Measurements from ENCODE around the gene FRAS1.

Gene FRAS1

DNA sequence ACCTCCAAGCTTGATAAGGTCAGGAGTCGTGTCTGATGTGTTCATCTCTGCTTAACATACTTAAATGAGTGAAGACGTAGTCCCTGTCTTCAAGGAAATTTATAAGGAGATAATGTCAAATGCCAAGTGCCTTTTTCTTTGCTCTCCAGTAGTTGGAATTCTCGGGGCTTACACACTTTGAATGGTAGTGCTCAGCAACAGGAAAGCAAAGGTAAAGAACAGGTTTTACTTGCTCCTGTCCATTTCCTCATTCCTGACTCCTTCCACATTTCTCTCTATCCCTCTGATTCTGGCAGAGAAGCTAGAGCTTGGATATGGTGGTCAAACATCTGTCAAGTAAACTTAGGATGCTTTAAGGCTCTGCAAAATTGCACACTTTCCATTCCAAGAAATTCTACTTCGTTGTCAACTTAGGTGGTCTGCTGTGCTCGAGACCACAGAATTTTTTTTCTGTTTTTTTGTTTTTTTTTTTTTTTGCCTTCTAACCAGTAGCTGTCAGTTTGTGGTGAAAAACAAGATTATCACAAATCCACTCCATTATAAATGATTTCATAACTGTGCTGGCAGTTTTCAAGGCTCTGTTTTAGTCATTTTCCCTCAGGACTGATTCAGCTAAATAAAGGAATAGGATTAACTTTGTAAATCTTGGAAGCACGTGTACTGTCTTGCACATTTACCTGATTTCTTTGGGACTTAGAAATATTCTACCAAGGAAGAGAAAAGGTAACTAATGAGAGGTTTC, 313.7 kb downstream of the FRAS1 start:
- DNase-seq (ENCODE audit: low read depth): no peak

DNA sequence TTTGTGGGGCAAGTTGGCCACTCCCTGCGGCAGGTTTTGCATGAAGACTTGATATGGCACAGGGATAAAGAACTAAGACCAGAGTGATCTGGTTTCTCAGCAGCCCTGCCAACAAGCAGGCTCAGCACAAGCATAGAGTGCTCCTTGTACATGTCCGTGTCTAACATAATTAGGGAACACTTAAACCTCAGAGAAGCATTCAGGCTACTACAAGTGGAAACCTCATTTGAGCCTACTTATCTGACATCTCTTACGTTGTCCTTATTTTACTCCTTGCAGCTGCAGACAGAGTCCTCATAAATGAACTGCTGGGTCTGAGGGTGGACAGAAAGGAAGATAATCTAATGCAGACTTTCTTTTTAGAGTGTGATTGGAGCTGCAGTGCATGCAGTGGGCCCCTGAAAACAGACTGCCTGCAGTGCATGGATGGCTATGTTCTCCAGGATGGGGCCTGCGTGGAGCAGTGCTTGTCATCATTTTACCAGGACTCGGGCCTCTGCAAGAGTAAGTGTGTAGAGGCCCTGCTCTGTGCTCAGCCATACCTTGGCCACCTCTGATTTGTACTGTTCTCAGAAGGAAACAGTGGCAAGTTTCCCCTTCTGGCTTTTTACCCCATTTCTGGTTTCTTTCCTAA, 315.3 kb downstream of the FRAS1 start:
- DNase-seq (ENCODE audit: low read depth): no peak

DNA sequence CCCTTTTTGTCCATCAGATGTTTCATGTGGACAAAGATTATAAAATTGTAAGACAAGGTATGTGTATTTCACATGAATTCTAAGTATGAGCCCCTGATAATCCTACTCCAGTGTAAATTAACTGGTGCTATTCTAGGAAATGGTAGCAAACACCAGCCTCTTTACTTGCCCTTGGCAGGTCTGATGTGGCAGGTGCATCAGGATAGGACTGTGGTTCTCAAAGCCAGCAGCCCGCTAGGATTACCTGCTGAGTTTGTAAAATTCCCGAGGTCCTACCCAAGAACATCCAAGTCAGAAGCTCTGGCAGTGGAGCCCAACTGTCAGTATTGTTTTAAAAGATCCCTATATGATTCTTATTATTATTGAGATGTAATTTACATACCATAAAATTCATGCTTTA, 320.4 kb downstream of the FRAS1 start:
- no peak for DNase-seq (ENCODE audit: low read depth)

DNA sequence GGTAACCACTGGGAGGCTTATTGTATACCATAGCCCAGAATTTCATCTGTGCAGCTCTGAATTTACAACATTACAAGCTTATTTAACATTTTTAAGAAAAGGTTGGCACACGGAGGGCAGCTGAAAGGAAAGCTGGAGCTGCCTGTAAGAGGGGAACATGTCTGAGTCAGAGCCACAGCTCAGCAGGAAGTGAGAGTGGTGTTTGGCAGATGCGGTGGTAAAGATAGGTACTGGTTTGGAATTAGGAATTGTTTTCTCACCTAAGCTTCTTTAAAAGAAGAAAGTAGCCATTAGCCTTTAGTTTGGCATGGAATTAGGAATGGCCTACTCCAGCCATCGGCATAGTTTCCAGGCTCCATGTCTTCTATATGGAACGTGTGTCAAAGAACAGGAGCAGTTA, 321.9 kb downstream of the FRAS1 start:
- no peak for DNase-seq (ENCODE audit: low read depth)

DNA sequence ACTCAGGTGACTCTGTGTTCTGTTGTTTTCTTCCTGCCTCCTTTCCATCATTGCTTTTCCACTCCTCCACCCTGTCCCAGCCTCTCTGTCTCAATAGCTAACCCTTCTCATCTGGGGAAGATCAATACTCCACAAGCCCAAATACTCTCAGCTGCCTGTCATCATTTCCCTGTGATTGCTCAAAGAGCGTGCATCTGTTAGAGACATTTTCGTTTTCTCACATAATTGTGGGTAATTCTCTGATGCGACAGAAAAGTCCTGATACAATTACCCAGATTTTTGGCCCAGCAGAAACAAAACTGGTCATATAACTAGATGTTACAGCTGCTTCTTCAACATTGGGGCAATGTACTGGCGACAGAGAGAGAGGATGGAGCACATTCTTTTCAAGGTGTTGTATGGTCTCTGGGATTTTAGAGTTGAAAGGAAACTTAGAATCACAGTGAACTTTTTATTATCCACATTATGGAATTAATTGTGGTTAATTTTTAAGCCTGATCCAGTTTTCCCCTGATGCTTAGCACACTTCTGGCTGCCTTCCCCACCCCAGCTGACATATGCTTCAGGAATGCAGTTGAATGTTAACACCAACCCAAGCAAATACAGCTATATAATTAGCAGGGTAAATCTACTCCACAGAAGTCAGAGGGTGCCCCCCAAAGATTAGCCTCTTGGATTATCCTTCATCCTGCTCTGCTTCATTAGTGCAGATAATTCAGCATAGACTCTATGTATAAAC, 323.0 kb downstream of the FRAS1 start:
- no peak for DNase-seq (ENCODE audit: low read depth)

DNA sequence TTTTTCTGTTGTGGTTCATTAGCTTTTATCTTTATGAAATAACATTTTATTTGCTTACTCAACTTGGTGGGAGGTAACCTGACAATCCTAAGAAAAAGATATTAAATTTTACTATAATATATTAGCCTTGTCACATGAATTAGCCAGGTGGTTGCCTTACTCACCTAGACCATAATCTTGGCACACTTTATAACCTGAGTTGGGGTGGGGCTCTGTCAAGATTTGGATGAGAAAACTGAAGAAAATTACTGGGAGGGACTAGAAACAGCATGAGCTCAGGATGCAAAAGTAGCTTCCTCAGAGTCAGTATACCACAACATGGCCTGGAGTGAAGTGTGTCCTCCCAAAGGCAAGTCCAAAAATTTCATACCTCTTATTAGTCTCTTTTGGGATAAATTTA, 329.6 kb downstream of the FRAS1 start:
- no peak for DNase-seq (ENCODE audit: low read depth)

DNA sequence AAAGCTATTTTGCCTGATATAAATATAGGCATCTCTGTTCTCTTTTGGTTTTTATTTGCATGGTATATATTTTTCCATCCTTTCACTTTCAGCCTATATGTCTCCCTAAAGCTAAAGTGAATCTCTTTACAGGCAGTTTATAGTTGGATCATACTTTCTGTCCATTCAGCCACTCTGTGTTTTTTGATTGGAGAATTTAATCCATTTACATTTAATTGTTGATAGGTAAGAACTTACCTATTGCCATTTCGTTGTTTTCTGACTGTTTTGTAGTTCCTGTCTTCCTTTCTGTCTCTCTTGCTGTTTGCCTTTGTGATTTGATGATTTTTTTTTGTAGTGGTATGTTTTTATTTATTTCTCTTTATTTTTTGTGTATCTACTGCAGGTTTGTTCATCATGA, 338.5 kb downstream of the FRAS1 start:
- no peak for DNase-seq (ENCODE audit: low read depth)

DNA sequence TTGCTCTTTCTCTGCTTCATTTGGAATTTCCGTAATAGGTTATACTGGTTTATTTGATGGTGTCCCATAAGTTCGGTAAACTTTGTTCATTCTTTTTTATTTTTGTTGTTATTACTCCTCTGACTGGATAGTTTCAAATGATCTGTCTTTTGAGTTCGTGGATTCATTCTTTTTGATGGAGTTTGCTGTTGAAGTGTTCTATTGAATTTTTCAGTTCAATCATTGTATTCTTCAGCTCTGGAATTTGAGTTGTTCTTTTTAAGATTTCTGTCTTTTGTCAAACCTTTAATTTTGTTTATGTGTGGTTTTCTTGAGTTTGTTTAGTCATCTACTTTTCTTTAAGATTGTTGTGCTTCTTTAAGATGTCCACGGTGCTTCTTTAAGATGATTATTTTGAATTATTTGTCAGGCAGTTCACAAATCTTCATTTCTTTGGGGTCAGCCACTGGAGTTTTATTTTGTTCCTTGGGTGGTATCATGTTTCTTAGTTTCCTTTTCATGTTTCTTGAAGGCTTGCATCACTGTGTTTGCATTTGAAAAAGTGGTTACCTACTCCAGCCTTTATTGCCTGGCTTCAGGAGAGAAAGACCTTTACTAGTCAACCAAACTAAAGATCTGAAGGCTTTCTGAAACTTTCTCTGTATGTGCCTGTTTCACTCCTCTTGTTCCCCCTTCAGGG, 339.6 kb downstream of the FRAS1 start:
- DNase-seq (ENCODE audit: low read depth): no peak

DNA sequence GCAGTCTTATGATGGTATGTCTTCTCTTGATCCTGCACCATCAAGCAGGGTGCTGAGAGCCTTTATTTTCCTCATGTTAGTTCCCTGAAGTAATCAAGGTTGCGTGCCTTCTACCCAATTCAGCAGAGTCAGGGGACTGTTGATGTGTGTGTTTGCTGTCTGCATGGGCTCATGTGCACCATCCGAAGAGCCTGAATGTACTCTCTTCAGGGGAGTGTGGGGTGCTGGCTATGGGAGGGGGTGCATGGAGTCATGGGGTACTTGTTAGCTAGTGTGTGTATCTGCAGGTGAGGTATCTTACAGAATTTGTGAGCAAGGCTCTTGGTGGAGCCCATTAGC, 340.1 kb downstream of the FRAS1 start:
- DNase-seq (ENCODE audit: low read depth): no peak

DNA sequence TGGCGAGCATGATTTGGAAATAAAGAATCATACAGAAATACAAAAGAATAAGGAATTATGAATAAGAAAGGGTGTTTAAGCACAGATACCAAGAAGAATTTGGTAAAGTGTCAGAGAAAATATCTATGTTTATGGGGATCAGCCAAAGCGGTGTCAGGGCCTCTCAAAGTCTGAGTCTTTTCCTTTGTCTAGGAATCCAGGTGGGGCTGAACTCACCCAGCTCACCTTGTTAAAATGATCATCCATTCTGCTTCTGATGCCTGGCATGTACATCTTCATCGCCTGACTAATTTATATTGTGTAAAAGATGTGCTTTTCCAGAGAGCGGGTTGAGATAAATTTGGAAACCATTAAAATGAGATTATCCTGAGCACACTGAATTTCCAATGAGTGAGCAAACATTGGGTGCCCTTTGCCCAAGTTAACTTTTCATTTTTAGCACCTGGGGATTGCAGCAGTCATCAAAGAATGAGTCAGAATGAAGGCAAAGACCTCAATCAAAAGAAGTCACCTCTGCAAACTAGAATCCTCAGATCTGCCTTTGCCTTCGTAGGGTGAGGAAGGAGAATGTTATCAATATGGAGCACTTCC, 352.6 kb downstream of the FRAS1 start:
- no peak for DNase-seq (ENCODE audit: low read depth)

DNA sequence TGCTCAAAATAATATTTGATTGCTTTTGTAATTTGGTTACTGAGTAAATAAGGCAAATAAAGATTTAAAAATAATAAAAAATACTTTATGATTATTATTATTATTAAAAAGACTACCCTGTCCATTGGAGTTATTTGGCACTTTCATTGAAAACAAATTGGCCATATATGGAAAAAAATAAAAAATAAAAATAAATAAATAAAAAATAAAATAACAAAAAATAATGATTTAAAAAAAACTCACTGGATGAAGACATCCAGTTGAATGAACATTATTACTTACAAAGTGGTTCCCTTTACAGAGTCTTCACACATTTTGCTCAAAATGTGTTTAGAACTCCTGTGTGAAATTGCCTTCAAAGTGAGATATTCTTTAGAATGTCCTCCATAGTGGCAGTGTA, 353.1 kb downstream of the FRAS1 start:
- no peak for DNase-seq (ENCODE audit: low read depth)

DNA sequence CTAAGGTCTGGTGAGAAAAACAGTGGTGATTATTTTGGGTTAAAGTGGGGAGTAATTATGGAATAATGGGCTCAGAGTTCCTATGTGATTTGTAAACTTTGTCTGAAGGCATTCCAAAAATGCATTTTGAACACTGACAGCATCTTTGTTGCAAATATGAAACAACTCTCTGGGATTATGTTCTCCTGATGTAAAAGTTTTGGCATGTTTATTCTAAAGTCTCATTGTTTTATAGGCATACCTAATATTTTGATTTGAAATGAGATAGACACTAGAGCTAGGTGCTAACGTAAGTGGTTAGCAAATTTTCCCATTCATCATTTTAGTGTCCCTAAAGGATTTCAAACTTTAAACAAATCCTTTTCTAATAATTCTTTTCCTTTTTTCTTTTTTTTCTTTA, 353.6 kb downstream of the FRAS1 start:
- no peak for DNase-seq (ENCODE audit: low read depth)

DNA sequence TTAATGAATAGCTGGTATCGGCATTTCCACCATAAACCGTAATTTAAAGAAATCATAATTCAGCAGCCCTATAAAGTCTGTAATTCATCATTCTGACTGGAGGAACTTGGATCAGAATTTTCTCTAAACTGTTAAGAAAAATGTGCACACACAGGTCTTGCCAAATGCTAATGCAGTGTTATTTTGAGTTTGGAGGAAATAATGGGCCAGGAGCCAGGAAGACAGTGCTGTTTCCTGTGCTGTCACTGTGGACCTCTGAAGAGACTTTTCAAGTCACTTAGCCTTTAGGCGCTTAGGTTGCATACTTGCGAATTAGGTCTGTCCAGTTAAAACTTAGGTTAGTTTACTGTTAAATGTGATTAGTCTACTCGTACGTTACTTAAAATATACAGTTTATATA, 357.0 kb downstream of the FRAS1 start:
- no peak for DNase-seq (ENCODE audit: low read depth)

DNA sequence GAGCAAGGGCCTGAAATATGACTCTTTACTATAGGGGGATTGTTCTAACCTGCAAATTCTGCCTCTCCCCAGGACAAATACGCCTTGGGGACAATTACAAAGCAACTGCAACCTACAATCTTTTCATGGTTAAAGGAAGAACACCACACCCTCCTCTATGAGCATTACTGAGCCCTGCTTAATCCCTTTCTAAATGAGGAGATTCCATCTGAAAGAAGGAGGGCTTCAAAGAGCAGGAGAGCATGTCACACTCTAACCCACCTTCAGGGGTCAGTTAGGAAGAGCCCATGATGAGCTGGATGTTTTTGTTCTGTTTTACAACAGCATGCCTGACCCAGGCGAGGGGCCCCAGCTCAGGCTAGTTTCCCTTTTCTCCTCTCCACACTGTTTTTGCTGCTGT, 360.5 kb downstream of the FRAS1 start:
- DNase-seq (ENCODE audit: low read depth): no peak

DNA sequence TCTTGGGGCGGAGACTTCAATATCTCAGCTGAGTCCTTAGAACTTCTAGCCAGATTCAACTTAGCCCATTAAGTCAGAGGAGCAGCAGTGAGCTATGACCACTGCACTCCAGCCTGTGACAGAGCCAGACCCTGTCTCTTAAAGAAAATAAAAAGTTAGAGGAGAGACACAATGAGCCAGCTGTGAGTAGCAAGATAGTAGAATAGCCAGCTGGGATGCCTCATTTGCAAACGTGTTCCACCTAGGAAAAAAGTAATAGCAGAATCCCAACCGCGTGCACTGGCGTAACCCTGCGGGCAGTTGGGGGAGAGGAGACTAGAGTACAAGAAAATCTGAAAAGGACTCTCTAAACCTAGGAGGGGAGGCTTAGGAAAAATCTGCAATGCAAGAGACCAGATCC, 361.3 kb downstream of the FRAS1 start:
- DNase-seq (ENCODE audit: low read depth): no peak

DNA sequence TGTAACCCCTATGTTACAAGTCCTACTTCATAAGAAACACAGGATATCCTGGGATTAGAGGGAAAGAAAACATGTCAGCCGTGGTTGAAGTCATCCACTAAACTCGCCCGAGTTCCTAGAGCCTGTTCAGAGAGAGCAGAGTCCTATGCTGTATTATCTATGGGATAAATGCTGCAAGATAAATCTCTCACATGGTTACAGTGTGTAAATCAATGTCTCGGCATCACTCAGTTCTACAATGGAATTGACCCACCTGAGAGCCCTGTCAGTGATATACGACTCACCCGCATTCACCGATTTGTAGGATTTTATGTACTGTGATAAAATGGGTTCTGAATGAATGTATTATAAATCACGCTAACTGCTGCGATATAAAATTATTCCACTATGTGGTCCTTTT, 366.7 kb downstream of the FRAS1 start:
- no peak for DNase-seq (ENCODE audit: low read depth)

DNA sequence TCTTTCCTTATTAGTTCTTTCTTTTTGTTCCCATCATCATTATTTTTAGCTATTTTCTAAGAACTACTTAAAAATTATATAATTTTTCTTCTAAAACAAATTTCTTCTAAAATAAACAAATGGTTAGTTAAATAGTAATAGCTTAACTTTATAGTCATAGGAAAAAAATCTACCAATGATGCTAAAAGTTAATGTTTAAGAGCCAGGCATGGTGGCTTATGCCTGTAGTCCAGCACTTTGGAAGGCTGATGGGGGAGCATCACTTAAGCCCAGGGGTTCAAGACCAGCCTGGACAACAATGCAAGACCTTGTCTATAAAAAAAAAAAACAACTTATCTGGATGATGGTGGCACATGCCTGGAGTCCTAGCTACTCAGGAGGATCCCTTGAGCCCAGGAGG, 367.3 kb downstream of the FRAS1 start:
- DNase-seq (ENCODE audit: low read depth): no peak

DNA sequence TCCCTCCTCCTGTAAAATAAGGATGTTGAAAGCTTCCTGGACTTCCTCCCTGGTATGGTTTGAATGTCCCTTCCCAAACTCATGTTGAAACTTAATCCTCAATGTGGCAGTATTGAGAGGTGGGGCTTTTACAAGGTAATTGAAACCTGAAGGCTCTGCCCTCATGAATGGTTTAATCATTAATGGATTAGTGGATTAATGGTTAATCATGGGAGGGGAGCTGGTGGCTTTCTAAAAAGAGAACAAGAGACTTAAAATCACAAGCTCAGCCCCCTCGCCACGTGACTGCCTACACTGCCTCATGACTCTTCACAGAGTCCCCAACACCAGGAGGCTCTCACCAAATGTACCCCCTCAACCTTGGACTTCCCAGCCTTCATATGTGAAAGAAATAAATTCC, 369.8 kb downstream of the FRAS1 start:
- no peak for DNase-seq (ENCODE audit: low read depth)

DNA sequence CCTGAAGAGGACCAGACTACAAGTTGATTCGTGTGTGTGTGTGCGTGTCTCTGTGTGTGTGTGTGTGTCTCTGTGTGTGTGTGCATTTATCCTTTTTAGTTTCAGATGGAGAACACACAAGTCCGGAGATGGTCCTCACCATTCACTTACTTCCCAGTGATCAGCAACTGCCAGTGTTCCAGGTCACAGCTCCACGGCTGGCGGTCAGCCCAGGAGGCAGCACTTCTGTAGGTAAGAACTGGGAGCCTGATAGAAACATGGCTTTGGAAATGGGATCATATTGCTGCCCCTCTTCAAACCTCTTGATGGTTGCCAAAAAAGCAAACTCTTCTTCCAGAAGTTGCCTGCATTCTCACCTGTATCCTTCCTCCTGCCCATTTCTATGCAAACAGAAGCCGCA, 371.9 kb downstream of the FRAS1 start:
- no peak for DNase-seq (ENCODE audit: low read depth)

DNA sequence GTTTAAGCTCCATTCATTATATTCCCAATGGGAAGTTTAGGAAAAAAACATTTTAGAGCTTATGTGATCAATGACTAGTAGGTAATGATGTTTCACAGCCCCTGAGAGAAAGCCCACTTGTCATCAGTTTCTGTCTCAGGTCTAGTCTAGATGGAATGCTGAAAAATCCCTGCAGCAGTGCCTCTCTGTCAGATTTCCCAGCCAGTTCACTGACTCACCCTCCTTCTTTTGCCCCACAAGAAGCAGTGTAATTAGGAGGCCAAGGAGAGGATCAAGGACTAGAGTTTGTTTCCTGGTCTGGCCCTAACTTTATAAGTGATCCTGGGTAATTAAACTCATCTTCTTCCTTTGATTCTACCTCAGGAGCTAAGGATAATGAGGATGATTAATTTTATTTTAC, 375.8 kb downstream of the FRAS1 start:
- DNase-seq (ENCODE audit: low read depth): no peak

DNA sequence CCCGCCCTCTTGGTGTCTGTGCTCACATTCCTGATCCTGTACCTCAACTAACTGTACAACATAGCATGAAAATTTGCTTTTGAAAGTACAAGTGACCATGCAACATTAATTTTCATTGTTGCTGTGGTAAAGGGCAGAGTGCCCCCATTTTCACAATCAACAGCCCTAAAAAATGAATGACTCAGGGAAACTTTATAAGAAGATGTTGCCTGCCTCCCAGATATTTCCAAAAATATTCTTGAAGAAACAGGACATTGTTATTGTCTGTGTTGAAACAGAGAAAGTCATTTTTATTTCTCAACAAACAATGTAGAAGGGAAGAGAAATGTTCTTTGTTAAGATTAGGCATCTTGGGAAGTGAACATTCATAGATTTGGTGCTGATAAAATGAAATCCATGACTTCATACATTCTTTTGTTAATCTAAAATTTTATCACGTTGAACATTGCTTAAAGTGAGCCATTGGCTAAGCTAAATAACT, 380.5 kb downstream of the FRAS1 start:
- no peak for DNase-seq (ENCODE audit: low read depth)

DNA sequence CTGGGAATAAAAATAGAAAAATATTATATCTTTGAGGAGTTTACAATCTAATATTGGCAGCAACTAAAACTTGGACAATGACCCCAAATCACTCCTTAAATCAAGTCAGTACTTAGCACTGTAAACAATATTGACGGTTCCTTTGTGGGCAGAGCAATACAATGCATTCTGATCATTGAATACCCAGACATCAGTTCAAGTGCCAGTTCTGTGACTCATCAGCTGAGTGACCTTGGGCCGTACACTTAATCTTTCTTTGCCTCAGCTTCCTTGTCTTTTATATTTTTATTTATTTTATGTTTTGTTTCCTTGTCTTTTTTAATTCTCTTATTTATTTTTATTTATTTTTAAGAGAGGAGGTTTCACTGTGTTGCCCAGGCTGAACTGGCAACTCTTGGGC, 382.2 kb downstream of the FRAS1 start:
- no peak for DNase-seq (ENCODE audit: low read depth)

DNA sequence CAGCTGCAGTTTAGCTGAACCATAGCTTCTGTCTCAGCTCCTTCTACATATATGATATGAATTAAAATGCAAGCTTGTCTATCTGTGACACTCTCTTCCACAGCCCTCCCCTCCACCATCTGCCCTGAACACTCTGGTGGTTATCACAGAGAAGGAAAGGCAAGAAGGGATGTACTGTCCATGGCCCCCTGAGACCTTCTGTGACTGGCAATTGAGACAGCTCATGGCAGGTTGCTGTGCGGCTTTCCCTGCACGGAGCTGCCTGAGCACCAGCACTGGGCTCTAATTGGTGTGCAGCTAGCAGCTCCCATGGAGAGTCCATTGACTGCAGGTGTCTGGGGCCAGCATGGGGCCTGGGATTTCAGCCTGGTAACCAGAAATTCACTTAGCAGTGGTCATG, 384.6 kb downstream of the FRAS1 start:
- DNase-seq (ENCODE audit: low read depth): no peak
